Glutamatergic neuron (in vitro differentiated cells): ENCODE data around the gene PHF12. TPM values are rescaled to one million over a fixed set of nuclear protein-coding genes. Genes with fewer than 3 reads are reported as not detected.

Experiments
- DNase-seq: peaks from one replicate; pipeline ENCODE4 v3.0.0; 2022
- H3K27ac Mint-ChIP-seq: one replicate; pipeline ENCODE4 v1.8.0; 2020; ENCODE audit warnings: mild to moderate bottlenecking, mixed read lengths, inconsistent platforms; ENCODE audit not compliant: unreplicated experiment
- H3K27me3 Mint-ChIP-seq: one replicate; pipeline ENCODE4 v1.8.0; 2020; ENCODE audit warnings: mild to moderate bottlenecking, moderate library complexity, mixed read lengths, inconsistent platforms; ENCODE audit not compliant: unreplicated experiment
- H3K36me3 Mint-ChIP-seq: one replicate; pipeline ENCODE4 v1.8.0; 2020; ENCODE audit warnings: mild to moderate bottlenecking, mixed read lengths, inconsistent platforms; ENCODE audit not compliant: unreplicated experiment
- H3K4me1 Mint-ChIP-seq: one replicate; pipeline ENCODE4 v1.8.0; 2020; ENCODE audit warnings: mild to moderate bottlenecking, low read depth, mixed read lengths, inconsistent platforms; ENCODE audit not compliant: unreplicated experiment
- H3K4me3 Mint-ChIP-seq: one replicate; pipeline ENCODE4 v1.8.0; 2020; ENCODE audit warnings: mild to moderate bottlenecking, mixed read lengths, inconsistent platforms; ENCODE audit not compliant: unreplicated experiment
- H3K9me3 Mint-ChIP-seq: one replicate; pipeline ENCODE4 v1.8.0; 2020; ENCODE audit warnings: mild to moderate bottlenecking, moderate library complexity, mixed read lengths, inconsistent platforms; ENCODE audit not compliant: unreplicated experiment
- total RNA-seq: library from RNA; stranded (reverse); fragmentation: NEBNext Ultra II Directional; extraction: Animal tissue kit (Norgen Biotek cat#: 25700); gene quantifications from one replicate; pipeline ENCODE4 v1.2.1, GENCODE V29; 2021; ENCODE audit not compliant: unreplicated experiment
- TF ChIP-seq, protein P1 (sequence below): fragments of 200-600 bp; sonication (generic); IDR thresholded peaks from one replicate; pipeline ENCODE4 v1.5.0; 2021; ENCODE audit not compliant: partially characterized antibody, unreplicated experiment

PHF12 gene
- total RNA-seq, 1 donor from 2014 or later, result 59.8 TPM

DNA sequence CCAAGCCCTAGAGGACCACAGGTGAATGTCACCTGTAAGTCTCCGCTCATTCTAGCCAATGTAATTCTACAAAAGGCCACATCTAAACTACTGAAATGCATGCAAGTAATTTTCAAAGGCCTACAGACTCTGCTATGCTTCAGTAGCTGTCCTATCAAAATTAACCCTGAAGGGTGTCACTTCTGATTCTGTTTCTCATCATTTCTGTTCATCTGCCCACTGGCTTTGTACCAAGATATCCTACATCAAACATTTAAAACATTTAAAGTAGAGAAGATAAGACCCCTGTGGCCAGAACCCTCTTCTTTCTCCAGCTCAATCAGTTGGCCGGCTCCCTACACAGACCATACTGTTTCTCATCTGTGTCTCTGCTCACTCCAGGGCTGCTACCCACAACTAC, 21.5 kb downstream of the PHF12 start:
- Mint-ChIP-seq H3K27ac (no peak overlapping the region), H3K9me3 (no peaks in the 10 kb centered on the region), H3K27me3 (no peaks in the 10 kb centered on the region), H3K4me3 (no peak overlapping the region), H3K4me1 (peaks cover 5% of the 10 kb centered on the region), H3K36me3 (no peaks in the 10 kb centered on the region)
- TF ChIP-seq, protein P1, sequence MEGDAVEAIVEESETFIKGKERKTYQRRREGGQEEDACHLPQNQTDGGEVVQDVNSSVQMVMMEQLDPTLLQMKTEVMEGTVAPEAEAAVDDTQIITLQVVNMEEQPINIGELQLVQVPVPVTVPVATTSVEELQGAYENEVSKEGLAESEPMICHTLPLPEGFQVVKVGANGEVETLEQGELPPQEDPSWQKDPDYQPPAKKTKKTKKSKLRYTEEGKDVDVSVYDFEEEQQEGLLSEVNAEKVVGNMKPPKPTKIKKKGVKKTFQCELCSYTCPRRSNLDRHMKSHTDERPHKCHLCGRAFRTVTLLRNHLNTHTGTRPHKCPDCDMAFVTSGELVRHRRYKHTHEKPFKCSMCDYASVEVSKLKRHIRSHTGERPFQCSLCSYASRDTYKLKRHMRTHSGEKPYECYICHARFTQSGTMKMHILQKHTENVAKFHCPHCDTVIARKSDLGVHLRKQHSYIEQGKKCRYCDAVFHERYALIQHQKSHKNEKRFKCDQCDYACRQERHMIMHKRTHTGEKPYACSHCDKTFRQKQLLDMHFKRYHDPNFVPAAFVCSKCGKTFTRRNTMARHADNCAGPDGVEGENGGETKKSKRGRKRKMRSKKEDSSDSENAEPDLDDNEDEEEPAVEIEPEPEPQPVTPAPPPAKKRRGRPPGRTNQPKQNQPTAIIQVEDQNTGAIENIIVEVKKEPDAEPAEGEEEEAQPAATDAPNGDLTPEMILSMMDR, result no peak
- DNase-seq, result no peak

DNA sequence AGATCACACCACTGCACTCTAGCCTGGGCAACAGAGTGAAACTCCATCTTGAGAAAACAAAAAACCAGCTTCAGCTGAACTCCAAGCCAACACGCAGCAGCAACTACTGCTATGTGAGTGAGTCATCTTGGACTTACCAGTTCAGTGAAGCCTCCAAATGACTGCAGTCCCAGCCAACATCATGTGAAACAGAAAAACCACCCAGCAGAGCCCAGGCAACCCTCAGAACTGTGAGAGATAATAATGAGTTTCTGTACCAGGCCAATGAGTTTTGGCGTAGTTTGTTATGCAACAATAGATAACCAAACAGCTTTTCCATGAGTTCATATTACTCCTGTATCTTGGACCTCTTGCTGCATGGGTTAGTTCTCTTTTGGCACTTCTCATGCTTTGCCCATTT, 23.3 kb downstream of the PHF12 start:
- H3K27me3 Mint-ChIP-seq, result no peaks in the 10 kb centered on the region
- H3K4me3 Mint-ChIP-seq, result no peak overlapping the region
- H3K36me3 Mint-ChIP-seq, result no peaks in the 10 kb centered on the region
- no peaks in the 10 kb centered on the region for H3K9me3 Mint-ChIP-seq
- H3K4me1 Mint-ChIP-seq, result peaks cover 5% of the 10 kb centered on the region
- no peak overlapping the region for H3K27ac Mint-ChIP-seq
- DNase-seq, result no peak
- TF ChIP-seq, protein P1, result no peak

DNA sequence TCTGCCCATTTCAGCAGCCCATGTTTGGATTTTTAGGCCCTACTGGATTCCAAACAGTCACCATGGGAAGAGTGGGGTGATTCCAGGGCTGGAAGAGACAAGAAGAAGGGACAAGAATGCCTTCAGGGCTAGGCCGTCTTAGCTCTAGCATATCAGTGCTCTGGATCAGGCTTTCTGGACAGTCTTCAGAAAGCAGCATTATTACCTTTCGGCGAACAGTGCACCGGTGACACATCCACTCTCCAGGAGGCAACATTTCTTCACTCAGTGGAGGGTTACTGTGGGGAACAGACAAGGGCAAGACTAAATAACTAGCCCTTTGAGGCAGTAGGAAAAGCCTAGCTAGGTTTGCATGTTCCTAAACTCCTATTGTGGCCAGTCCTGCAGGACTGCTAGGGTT, 24.5 kb downstream of the PHF12 start:
- H3K27ac Mint-ChIP-seq, result no peak overlapping the region
- H3K4me1 Mint-ChIP-seq, result peaks cover 5% of the 10 kb centered on the region
- no peak overlapping the region for H3K4me3 Mint-ChIP-seq
- no peaks in the 10 kb centered on the region for H3K27me3 Mint-ChIP-seq
- TF ChIP-seq, protein P1, result no peak
- no peaks in the 10 kb centered on the region for H3K36me3 Mint-ChIP-seq
- no peaks in the 10 kb centered on the region for H3K9me3 Mint-ChIP-seq
- DNase-seq, result no peak

DNA sequence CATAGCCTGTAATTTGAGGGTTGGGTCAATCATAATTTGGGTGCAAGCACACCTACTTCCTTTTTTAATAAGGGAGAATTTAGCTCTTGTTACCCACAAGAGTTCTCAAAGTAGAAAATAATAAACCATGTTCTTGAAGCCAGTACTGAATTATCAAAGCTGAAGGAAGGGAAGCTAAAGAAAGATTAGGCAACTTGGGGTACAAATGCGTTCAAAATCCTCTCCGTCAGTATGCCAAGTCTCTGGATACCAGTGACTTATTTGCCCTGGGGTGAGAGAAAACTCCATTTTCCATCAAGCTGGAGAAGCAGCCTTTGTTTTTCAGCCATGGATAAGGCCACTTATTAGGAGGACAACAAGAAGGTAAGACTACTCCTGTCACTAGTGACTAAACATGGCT, 25.0 kb downstream of the PHF12 start:
- H3K27me3 Mint-ChIP-seq, result no peaks in the 10 kb centered on the region
- TF ChIP-seq, protein P1, result no peak
- DNase-seq, result no peak
- no peaks in the 10 kb centered on the region for H3K36me3 Mint-ChIP-seq
- H3K9me3 Mint-ChIP-seq, result no peaks in the 10 kb centered on the region
- no peak overlapping the region for H3K27ac Mint-ChIP-seq
- H3K4me1 Mint-ChIP-seq, result peaks cover 5% of the 10 kb centered on the region
- no peak overlapping the region for H3K4me3 Mint-ChIP-seq

DNA sequence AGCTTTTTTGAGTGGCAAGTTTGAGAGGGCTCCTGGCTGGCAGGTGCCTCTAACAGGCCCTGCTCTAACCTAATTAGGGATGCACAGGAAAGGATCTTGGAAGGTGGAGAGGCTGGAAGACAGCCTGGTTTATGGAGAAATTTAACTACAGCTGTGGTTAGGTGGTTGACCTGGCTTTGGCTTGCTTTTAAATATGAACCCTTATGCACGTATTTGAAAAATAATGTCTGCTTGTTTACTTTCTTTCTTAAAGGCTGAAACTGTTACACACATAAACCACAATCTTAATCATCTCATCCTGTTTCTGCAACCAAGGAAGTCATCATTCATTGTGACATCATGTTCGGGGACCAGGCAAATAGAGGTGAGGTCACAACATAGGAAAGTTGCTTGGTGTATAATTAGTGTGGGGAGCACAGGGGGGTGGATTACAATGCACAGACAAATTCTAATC, 25.4 kb downstream of the PHF12 start:
- peaks cover 5% of the 10 kb centered on the region for H3K4me1 Mint-ChIP-seq
- no peak for DNase-seq
- no peak overlapping the region for H3K4me3 Mint-ChIP-seq
- no peak overlapping the region for H3K27ac Mint-ChIP-seq
- no peaks in the 10 kb centered on the region for H3K27me3 Mint-ChIP-seq
- no peaks in the 10 kb centered on the region for H3K36me3 Mint-ChIP-seq
- H3K9me3 Mint-ChIP-seq, result no peaks in the 10 kb centered on the region
- TF ChIP-seq, protein P1, result no peak
